LNCAP (cell line): ENCODE results near the gene DHRS13.

Experiments
- CTCF ChIP-seq: fragments of 450-650 bp; IDR thresholded peaks from 2 replicates; pipeline ENCODE4 v1.5.1; 2017; ENCODE audit warnings: mild to moderate bottlenecking

Gene DHRS13

DNA sequence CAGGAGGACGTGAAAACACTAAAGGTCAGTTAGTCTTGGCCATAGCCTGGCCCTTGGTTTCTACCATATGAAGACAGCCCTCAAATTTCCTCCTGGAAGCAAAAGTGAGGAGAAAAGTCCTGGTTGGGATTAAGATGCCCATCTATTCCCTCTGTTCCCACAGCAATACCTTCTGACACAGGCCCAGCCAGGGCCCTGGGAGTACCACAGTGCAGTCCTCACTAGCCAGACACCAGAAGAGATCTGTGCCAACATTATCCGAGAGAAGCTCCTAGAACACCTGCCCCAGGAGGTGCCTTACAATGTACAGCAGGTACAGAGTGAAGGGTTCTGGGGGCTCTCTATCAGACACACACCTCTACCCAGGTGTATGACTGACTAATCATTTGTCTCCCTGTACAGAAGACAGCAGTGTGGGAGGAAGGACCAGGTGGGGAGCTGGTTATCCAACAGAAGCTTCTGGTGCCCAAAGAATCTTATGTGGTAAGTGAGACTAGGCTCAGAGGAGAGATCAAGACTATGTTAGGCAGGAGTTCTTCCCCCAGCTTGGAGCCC lies 44.0 kb downstream of the DHRS13 start:
- TF ChIP-seq CTCF = no peak

DNA sequence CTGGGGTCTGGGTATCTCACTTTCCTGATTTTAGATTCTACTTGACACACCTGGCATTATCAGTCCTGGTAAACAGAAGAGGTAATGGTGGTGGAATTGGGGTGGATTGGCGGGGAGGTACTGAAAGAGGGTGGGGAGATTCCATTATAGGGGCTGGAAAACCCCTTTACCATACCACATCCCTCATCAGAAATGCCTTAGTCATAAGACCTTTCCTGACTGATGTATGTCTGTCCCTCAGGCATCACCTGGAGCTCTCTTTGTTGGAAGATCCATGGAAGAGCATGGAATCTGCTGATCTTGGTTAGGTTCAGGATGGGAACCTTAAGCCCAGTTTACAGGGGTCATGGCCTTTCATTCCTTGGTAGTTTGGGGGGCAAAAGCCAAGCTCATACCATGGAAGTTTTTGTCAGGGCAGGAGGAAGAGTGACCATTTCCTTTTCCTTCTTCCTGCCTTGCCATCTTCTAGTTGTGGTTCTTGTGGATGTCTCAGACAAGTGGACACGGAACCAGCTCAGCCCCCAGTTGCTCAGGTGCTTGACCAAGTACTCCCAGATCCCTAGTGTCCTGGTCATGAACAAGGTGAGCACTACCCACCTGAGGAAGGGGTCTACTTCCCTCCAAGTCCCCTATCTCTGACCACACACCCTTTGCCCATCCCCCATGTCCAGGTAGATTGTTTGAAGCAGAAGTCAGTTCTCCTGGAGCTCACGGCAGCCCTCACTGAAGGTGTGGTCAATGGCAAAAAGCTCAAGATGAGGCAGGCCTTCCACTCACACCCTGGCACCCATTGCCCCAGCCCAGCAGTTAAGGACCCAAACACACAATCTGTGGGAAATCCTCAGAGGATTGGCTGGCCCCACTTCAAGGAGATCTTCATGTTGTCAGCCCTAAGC lies 44.7 kb downstream of the DHRS13 start:
- no peak for TF ChIP-seq CTCF

GRCh38 chr17:28856028-28856574 lies 46.8 kb downstream of the DHRS13 start:
- TF ChIP-seq CTCF = no peak

DNA sequence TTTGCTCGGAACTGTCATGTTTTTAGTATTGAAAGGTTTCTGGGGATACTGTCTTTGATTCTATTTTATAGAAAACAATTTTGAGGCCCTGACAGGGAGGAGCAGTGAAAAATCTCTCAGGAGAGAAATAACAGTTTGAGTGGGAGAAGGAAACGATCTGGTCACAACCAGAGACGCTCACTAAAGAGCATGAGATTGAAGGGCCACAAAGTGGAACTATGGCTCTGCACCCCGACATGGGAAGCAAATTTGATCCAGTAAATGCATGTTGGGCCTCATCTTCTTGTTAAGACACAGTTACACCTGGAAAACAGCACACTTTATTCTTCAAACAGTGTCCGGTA lies 47.6 kb downstream of the DHRS13 start:
- TF ChIP-seq CTCF = no peak

GRCh38 chr17:28854457-28855335 lies 48.2 kb downstream of the DHRS13 start, which contains the start of gene ERAL1:
Gene ERAL1 (plus strand): TSS chr17:28855016. CDS start chr17:28855035, 19 bp downstream.
- no peak for TF ChIP-seq CTCF

- no peak for TF ChIP-seq CTCF
These were observed 49.6 kb downstream of the DHRS13 start for GRCh38 chr17:28853295-28853694.

DNA sequence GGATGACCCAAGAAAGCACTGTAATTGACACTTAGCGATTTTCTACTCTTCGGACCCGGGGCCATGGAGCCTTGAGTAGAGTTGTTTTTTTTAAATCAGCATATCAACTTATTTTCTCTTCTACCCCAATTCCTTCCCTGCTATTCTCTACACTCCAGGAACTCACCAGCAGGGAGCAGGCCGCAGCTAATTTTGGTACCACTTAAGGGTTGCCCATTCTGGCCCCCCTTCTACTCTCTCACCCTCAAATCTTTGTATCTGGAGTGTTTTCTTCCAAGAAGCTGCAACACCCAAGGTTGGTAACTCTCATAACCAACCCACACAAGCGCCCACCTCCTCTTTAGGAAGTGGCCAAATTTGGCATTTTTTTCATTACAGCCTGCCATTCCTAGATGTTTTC lies 53.6 kb downstream of the DHRS13 start:
- no peak for TF ChIP-seq CTCF
